Chondrocyte (in vitro differentiated cells): ENCODE measurements around the gene SYNGAP1. TPM values are rescaled to one million over a fixed set of nuclear protein-coding genes. Genes with fewer than 3 reads are reported as not detected.

Experiments
- DNase-seq: peaks from one replicate; pipeline ENCODE4 v3.0.0; 2021; ENCODE audit warnings: mixed read lengths, low spot score
- H3K27ac Mint-ChIP-seq: one replicate; pipeline ENCODE4 v1.8.0; 2021; ENCODE audit warnings: mild to moderate bottlenecking, moderate library complexity, mixed read lengths; ENCODE audit not compliant: unreplicated experiment
- H3K27me3 Mint-ChIP-seq: 2 replicates; pipeline ENCODE4 v1.8.0; 2021; ENCODE audit warnings: low read depth, mixed read lengths
- H3K36me3 Mint-ChIP-seq: 2 replicates; pipeline ENCODE4 v1.8.0; 2021; ENCODE audit warnings: low read depth, mixed read lengths
- H3K4me1 Mint-ChIP-seq: 2 replicates; pipeline ENCODE4 v1.8.0; 2021; ENCODE audit warnings: low read depth, mild to moderate bottlenecking, mixed read lengths
- H3K4me3 Mint-ChIP-seq: one replicate; pipeline ENCODE4 v1.8.0; 2021; ENCODE audit warnings: mild to moderate bottlenecking, moderate library complexity, mixed read lengths; ENCODE audit not compliant: unreplicated experiment
- H3K9me3 Mint-ChIP-seq: 2 replicates; pipeline ENCODE4 v1.8.0; 2021; ENCODE audit warnings: low read depth, mixed read lengths
- total RNA-seq: library from RNA; stranded (reverse); gene quantifications from 3 replicates; pipeline ENCODE4 v1.2.1, GENCODE V29; 2021
- TF ChIP-seq, protein P1 (sequence below): fragments of 200-600 bp; sonication (generic); IDR thresholded peaks from 2 replicates; pipeline ENCODE4 v1.5.0; 2021; ENCODE audit warnings: antibody characterized with exemption, mild to moderate bottlenecking, moderate library complexity

Gene SYNGAP1
- total RNA-seq, 1 donor from 2014 or later: 24.7 TPM

DNA sequence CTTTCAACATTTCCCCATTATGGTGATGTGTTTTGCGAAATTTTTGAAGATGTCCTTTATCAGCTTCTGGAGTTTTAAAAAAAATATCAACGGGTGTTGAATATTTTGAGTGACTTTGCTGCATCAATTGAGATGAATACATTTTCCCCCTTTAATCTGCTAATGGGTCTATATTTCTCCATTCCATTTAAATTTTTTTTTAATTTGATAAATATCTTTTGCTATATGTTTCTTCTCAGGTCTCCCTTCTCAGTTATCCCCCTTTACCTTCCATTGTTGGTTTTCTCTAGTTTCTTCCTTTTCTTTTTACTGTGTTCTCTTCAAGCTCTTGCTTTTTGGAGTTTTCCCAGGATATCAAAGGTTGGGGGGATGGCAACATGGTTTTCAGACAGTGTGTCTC is 29.7 kb upstream of the SYNGAP1 start:
- peak overlapping the region; percentile 97 for H3K27ac Mint-ChIP-seq
- no peaks in the 10 kb centered on the region for H3K36me3 Mint-ChIP-seq
- H3K4me1 Mint-ChIP-seq: peaks cover 28% of the 10 kb centered on the region
- DNase-seq: no peak
- TF ChIP-seq, protein P1, sequence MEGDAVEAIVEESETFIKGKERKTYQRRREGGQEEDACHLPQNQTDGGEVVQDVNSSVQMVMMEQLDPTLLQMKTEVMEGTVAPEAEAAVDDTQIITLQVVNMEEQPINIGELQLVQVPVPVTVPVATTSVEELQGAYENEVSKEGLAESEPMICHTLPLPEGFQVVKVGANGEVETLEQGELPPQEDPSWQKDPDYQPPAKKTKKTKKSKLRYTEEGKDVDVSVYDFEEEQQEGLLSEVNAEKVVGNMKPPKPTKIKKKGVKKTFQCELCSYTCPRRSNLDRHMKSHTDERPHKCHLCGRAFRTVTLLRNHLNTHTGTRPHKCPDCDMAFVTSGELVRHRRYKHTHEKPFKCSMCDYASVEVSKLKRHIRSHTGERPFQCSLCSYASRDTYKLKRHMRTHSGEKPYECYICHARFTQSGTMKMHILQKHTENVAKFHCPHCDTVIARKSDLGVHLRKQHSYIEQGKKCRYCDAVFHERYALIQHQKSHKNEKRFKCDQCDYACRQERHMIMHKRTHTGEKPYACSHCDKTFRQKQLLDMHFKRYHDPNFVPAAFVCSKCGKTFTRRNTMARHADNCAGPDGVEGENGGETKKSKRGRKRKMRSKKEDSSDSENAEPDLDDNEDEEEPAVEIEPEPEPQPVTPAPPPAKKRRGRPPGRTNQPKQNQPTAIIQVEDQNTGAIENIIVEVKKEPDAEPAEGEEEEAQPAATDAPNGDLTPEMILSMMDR: no peak
- H3K9me3 Mint-ChIP-seq: no peaks in the 10 kb centered on the region
- no peak overlapping the region for H3K4me3 Mint-ChIP-seq
- no peaks in the 10 kb centered on the region for H3K27me3 Mint-ChIP-seq

DNA sequence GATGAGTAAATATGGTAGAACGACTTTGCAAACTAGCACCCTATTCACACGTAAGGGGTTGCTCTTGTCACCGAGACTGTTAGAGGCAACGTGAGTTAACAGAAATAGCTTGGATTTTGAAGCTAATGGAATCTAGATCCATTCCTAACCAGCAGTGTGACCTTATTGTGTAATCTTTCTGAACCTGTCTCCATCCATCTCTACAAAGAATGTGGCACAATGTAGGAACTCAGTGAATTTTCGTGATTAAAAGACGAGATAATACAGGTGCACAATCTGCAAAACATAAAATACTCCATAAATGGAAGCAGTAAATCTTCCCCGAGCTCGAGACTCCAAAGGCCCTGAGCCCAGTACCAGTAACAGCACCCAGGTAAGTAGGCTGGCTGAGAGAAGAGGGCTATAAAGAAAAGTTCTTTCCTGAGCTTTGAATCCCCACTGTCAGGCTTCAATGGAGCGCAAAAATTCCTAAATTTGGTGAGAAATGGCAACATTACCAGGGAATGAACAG is 29.0 kb upstream of the SYNGAP1 start:
- H3K4me1 Mint-ChIP-seq: peaks cover 32% of the 10 kb centered on the region
- no peaks in the 10 kb centered on the region for H3K36me3 Mint-ChIP-seq
- no peaks in the 10 kb centered on the region for H3K27me3 Mint-ChIP-seq
- peak overlapping the region; percentile 77 for H3K4me3 Mint-ChIP-seq
- no peak for DNase-seq
- TF ChIP-seq, protein P1: no peak
- H3K9me3 Mint-ChIP-seq: no peaks in the 10 kb centered on the region
- peak overlapping the region; percentile 97 for H3K27ac Mint-ChIP-seq

DNA sequence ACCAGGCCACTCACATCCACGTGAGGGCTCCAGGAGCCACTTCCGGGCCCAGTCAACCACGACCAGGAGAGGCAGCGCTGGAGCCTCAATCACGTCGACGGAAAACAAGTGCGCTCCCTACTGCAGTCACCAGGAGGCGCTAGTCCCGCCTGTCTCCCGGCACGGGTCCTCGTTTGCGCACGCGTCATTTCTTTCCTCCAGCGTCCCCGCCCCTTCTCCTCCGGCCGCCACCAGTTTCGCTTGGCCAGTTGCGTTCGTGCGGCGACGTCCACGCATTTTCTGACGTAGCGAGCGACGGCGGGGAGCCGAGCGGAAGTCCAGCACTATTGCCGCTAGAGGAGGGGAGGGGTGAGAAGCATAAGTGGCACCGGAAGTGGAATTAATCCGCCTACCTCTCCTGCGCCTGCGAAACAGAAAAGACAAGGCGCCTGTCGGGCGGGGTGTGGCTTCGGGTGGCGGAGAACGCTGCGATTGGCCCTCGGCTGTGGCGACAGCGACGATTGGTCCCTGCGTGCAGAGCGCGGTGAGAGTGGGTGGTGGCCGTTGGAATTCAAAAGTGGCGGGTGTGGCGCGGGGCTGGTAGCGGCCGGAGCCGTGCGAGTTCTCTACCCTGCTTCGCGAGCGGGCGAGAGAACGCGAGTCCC is 28.5 kb upstream of the SYNGAP1 start, which contains the start of gene KIFC1:
KIFC1 (plus strand) TSS at position 546 of the 644 bp plus-strand sequence. CDS start 163 bp downstream, outside the sequence.
- Mint-ChIP-seq H3K4me1 (peaks cover 32% of the 10 kb centered on the region), H3K27ac (peak within 1 kb of the TSS; percentile 97)

DNA sequence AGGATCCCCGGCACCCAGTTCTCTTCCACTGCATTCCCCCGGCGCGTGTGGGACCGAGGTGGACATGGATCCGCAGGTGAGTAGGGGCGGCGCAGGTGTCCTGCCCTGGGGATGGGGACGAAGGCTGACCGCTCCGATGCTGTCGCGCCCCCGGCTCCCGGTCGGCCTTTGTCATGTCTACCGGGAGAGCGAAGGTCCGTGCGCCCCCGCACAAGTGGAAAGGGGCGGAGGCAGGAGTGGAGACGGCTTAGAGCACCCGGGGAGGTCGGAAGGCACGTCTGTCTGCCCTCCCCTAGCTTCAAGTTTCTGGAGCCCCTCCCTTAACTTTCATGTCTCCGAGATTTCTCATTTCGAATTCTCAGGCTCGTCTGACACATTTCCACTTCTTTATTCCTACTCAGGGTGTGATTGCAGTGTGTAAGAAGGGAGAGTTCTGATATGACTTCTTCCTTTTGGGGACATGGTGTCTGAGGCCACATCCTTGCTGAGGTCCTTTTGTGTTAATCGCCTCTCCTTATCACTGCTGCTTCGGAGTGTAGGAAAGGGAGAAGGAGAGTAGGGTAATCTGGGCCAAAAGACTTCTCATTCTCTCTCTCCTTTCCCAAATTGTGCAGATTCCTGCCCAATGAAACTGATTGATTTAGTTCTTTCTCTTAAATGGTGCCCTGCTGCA is 27.8 kb upstream of the SYNGAP1 start:
- TF ChIP-seq, protein P1: no peak
- Mint-ChIP-seq H3K9me3 (no peaks in the 10 kb centered on the region), H3K4me1 (peaks cover 32% of the 10 kb centered on the region), H3K27ac (peak overlapping the region; percentile 97), H3K4me3 (peak overlapping the region; percentile 77), H3K27me3 (no peaks in the 10 kb centered on the region), H3K36me3 (no peaks in the 10 kb centered on the region)
- no peak for DNase-seq

More for the DNA sequence above, 28.5 kb upstream of the SYNGAP1 start, which contains the start of gene KIFC1:
- no peaks in the 10 kb centered on the region for H3K27me3 Mint-ChIP-seq
- peak within 1 kb of the TSS; percentile 77 for H3K4me3 Mint-ChIP-seq
- peak; percentile 99 for DNase-seq
- H3K9me3 Mint-ChIP-seq: no peaks in the 10 kb centered on the region
- TF ChIP-seq, protein P1: peak; percentile 99
- no peaks in the 10 kb centered on the region for H3K36me3 Mint-ChIP-seq

DNA sequence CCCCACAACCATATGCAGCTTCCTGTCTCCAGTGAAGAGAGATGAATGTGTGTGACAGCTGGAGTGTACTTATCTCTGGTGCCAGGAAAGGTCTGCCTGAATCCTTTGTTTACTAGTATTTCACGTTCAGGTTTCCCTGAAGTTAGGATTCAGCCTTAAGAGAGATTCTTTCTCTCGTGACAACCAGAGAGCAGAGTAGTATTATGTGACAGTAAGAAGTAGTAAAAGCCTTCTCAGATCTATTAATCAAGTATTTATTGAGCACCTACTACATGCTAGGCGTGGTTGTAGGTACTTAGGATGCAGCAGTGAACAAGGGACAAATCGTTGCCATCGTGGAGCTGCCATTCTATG is 27.3 kb upstream of the SYNGAP1 start:
- H3K27me3 Mint-ChIP-seq: no peaks in the 10 kb centered on the region
- H3K4me1 Mint-ChIP-seq: peaks cover 32% of the 10 kb centered on the region
- DNase-seq: no peak
- H3K36me3 Mint-ChIP-seq: no peaks in the 10 kb centered on the region
- peak overlapping the region; percentile 77 for H3K4me3 Mint-ChIP-seq
- H3K27ac Mint-ChIP-seq: peak overlapping the region; percentile 97
- TF ChIP-seq, protein P1: no peak
- H3K9me3 Mint-ChIP-seq: no peaks in the 10 kb centered on the region
